ENCODE data around the gene TRAIP.

Gene TRAIP

GRCh38 chr3:49895791-49896190 is 39.4 kb upstream of the TRAIP start:
- H3K4me3 ChIP-seq (ENCODE audit: low read length, poor library complexity, severe bottlenecking), result no peak overlapping the region
- H3F3A ChIP-seq (ENCODE audit: low read depth), result no peaks in the 10 kb centered on the region
- no peaks in the 10 kb centered on the region for H4K20me1 ChIP-seq (ENCODE audit: insufficient read depth, low read length, poor library complexity, severe bottlenecking)
- no peaks in the 10 kb centered on the region for H3K79me2 ChIP-seq (ENCODE audit: insufficient read depth, low read length)
- H3K27me3 ChIP-seq (ENCODE audit: insufficient read depth, low read length, poor library complexity, severe bottlenecking), result no peaks in the 10 kb centered on the region
- no peaks in the 10 kb centered on the region for H3K9me3 ChIP-seq (ENCODE audit: insufficient read depth, low read depth, low read length)
- H3K9me2 ChIP-seq (replicated peaks; ENCODE audit: low read depth, low read length), result no peaks in the 10 kb centered on the region
- H2AFZ ChIP-seq (ENCODE audit: low read length), result no peak overlapping the region
- TF ChIP-seq, protein P1, sequence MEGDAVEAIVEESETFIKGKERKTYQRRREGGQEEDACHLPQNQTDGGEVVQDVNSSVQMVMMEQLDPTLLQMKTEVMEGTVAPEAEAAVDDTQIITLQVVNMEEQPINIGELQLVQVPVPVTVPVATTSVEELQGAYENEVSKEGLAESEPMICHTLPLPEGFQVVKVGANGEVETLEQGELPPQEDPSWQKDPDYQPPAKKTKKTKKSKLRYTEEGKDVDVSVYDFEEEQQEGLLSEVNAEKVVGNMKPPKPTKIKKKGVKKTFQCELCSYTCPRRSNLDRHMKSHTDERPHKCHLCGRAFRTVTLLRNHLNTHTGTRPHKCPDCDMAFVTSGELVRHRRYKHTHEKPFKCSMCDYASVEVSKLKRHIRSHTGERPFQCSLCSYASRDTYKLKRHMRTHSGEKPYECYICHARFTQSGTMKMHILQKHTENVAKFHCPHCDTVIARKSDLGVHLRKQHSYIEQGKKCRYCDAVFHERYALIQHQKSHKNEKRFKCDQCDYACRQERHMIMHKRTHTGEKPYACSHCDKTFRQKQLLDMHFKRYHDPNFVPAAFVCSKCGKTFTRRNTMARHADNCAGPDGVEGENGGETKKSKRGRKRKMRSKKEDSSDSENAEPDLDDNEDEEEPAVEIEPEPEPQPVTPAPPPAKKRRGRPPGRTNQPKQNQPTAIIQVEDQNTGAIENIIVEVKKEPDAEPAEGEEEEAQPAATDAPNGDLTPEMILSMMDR (conservative IDR thresholded peaks at IDR 0.05; ENCODE audit: low read length), result no peak
- TF ChIP-seq EZH2phosphoT487 (IDR thresholded peaks at IDR 0.05; ENCODE audit: borderline replicate concordance), result no peak
- H3K9ac ChIP-seq (ENCODE audit: low read depth, low read length, poor library complexity, severe bottlenecking), result no peak overlapping the region
- no peaks in the 10 kb centered on the region for H3K4me1 ChIP-seq (ENCODE audit: insufficient read depth, low read length, poor library complexity, severe bottlenecking)
- H3K36me3 ChIP-seq (ENCODE audit: insufficient read depth, low read length), result no peaks in the 10 kb centered on the region
- H3K4me2 ChIP-seq (ENCODE audit: low read depth, low read length, poor library complexity, severe bottlenecking), result no peak overlapping the region

DNA sequence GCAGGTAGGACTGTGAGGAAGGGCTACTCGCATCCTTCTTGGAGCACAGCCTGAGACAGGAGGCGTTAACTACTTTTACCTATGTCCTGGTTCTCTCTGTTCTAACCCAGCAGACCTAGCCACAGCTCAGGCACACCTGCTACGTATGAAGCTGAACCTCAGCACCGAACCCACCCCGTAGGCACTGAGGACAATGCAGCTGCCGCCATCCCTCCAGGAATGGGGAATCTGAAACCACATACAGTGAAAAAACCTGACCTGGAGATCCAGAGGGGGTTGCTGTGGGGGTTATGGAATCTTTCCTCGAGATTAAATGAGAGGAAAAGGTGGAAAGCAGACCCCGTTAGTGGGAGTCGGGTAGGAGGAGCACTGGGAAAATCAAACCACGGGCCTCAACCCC is 32.9 kb upstream of the TRAIP start:
- H3K4me1 ChIP-seq (ENCODE audit: insufficient read depth, low read length, poor library complexity, severe bottlenecking), result no peaks in the 10 kb centered on the region
- no peaks in the 10 kb centered on the region for H3K9me3 ChIP-seq (ENCODE audit: insufficient read depth, low read depth, low read length)
- no peaks in the 10 kb centered on the region for H4K20me1 ChIP-seq (ENCODE audit: insufficient read depth, low read length, poor library complexity, severe bottlenecking)
- TF ChIP-seq, protein P1 (conservative IDR thresholded peaks at IDR 0.05; ENCODE audit: low read length), result no peak
- no peak for TF ChIP-seq EZH2phosphoT487 (IDR thresholded peaks at IDR 0.05; ENCODE audit: borderline replicate concordance)
- H3K4me3 ChIP-seq (ENCODE audit: low read length, poor library complexity, severe bottlenecking), result no peak overlapping the region
- no peak overlapping the region for H3K4me2 ChIP-seq (ENCODE audit: low read depth, low read length, poor library complexity, severe bottlenecking)
- H3K36me3 ChIP-seq (ENCODE audit: insufficient read depth, low read length), result no peaks in the 10 kb centered on the region
- no peaks in the 10 kb centered on the region for H3F3A ChIP-seq (ENCODE audit: low read depth)
- H3K9me2 ChIP-seq (replicated peaks; ENCODE audit: low read depth, low read length), result no peaks in the 10 kb centered on the region
- H3K9ac ChIP-seq (ENCODE audit: low read depth, low read length, poor library complexity, severe bottlenecking), result no peak overlapping the region
- no peak overlapping the region for H2AFZ ChIP-seq (ENCODE audit: low read length)
- H3K79me2 ChIP-seq (ENCODE audit: insufficient read depth, low read length), result no peaks in the 10 kb centered on the region
- no peaks in the 10 kb centered on the region for H3K27me3 ChIP-seq (ENCODE audit: insufficient read depth, low read length, poor library complexity, severe bottlenecking)

- Histone ChIP-seq H4K20me1 (ENCODE audit: insufficient read depth, low read length, poor library complexity, severe bottlenecking) (no peaks in the 10 kb centered on the region), H3K4me2 (ENCODE audit: low read depth, low read length, poor library complexity, severe bottlenecking) (no peak overlapping the region), H3F3A (ENCODE audit: low read depth) (no peaks in the 10 kb centered on the region), H3K4me3 (ENCODE audit: low read length, poor library complexity, severe bottlenecking) (no peak overlapping the region), H3K27me3 (ENCODE audit: insufficient read depth, low read length, poor library complexity, severe bottlenecking) (no peaks in the 10 kb centered on the region), H3K9me3 (ENCODE audit: insufficient read depth, low read depth, low read length) (no peaks in the 10 kb centered on the region), H3K9ac (ENCODE audit: low read depth, low read length, poor library complexity, severe bottlenecking) (no peak overlapping the region), H3K79me2 (ENCODE audit: insufficient read depth, low read length) (no peaks in the 10 kb centered on the region), H3K9me2 (replicated peaks; ENCODE audit: low read depth, low read length) (no peaks in the 10 kb centered on the region), H3K36me3 (ENCODE audit: insufficient read depth, low read length) (no peaks in the 10 kb centered on the region), H3K4me1 (ENCODE audit: insufficient read depth, low read length, poor library complexity, severe bottlenecking) (no peaks in the 10 kb centered on the region), H2AFZ (ENCODE audit: low read length) (no peak overlapping the region)
- no peak for TF ChIP-seq EZH2phosphoT487 (IDR thresholded peaks at IDR 0.05; ENCODE audit: borderline replicate concordance)
- TF ChIP-seq, protein P1 (conservative IDR thresholded peaks at IDR 0.05; ENCODE audit: low read length), result no peak
These were observed 30.5 kb upstream of the TRAIP start for GRCh38 chr3:49886922-49887265.
